Measurements from ENCODE around the gene SH3GLB2.
"Not testable (repeated sequence)": the region's sequence is repeated elsewhere in the genome, so short reads cannot be mapped to it uniquely, and the experiment has no call there.

Gene SH3GLB2

GRCh38 chr9:128987805-128988204, 40.3 kb downstream of the SH3GLB2 start:
- in situ Hi-C loops (cut with MboI; ENCODE audit: low sequenced_read_pairs, unreplicated experiment), result no loop called here
- no peak for DNase-seq (ENCODE audit: low spot score)

GRCh38 chr9:128986671-128987070, 41.5 kb downstream of the SH3GLB2 start:
- TF ChIP-seq CTCF (IDR thresholded peaks at IDR 0.05; ENCODE audit: borderline replicate concordance, control extremely low read depth, extremely low read depth, insufficient read depth, missing control alignments), result no peak
- in situ Hi-C loops (cut with MboI; ENCODE audit: low sequenced_read_pairs, unreplicated experiment), result no loop called here

More at GRCh38 chr9:128987805-128988204, 40.3 kb downstream of the SH3GLB2 start:
- no peak for TF ChIP-seq CTCF (IDR thresholded peaks at IDR 0.05; ENCODE audit: borderline replicate concordance, control extremely low read depth, extremely low read depth, insufficient read depth, missing control alignments)

GRCh38 chr9:128983536-128983935, 44.6 kb downstream of the SH3GLB2 start:
- in situ Hi-C loops (cut with MboI; ENCODE audit: low sequenced_read_pairs, unreplicated experiment), result no loop called here
- DNase-seq (ENCODE audit: low spot score), result no peak

More at GRCh38 chr9:128986671-128987070, 41.5 kb downstream of the SH3GLB2 start:
- DNase-seq (ENCODE audit: low spot score), result no peak

GRCh38 chr9:128979111-128979510, 49.0 kb downstream of the SH3GLB2 start:
- TF ChIP-seq CTCF (IDR thresholded peaks at IDR 0.05; ENCODE audit: borderline replicate concordance, control extremely low read depth, extremely low read depth, insufficient read depth, missing control alignments), result no peak
- no peak for DNase-seq (ENCODE audit: low spot score)
- in situ Hi-C loops (cut with MboI; ENCODE audit: low sequenced_read_pairs, unreplicated experiment), result no loop called here

More at GRCh38 chr9:128983536-128983935, 44.6 kb downstream of the SH3GLB2 start:
- no peak for TF ChIP-seq CTCF (IDR thresholded peaks at IDR 0.05; ENCODE audit: borderline replicate concordance, control extremely low read depth, extremely low read depth, insufficient read depth, missing control alignments)

GRCh38 chr9:128972956-128973355, 55.2 kb downstream of the SH3GLB2 start:
- DNase-seq (ENCODE audit: low spot score), result no peak
- in situ Hi-C loops (cut with MboI; ENCODE audit: low sequenced_read_pairs, unreplicated experiment), result no loop called here
- TF ChIP-seq CTCF (IDR thresholded peaks at IDR 0.05; ENCODE audit: borderline replicate concordance, control extremely low read depth, extremely low read depth, insufficient read depth, missing control alignments), result no peak

GRCh38 chr9:128969491-128969890, 58.6 kb downstream of the SH3GLB2 start:
- no peak for TF ChIP-seq CTCF (IDR thresholded peaks at IDR 0.05; ENCODE audit: borderline replicate concordance, control extremely low read depth, extremely low read depth, insufficient read depth, missing control alignments)
- DNase-seq (ENCODE audit: low spot score), result no peak
- in situ Hi-C loops (cut with MboI; ENCODE audit: low sequenced_read_pairs, unreplicated experiment), result no loop called here

GRCh38 chr9:128961403-128961802, 66.7 kb downstream of the SH3GLB2 start:
- DNase-seq (ENCODE audit: low spot score); in situ Hi-C loops (cut with MboI; ENCODE audit: low sequenced_read_pairs, unreplicated experiment): not testable (repeated sequence)
